ENCODE data around the gene MUSTN1.

MUSTN1 gene

GRCh38 chr3:52791928-52792327 lies 42.9 kb downstream of the MUSTN1 start:
- H3K9me2 ChIP-seq (ENCODE audit: low read depth, low read length): no peaks in the 10 kb centered on the region
- no peaks in the 10 kb centered on the region; the same call in 1 of the 2 replicates for H3K27me3 ChIP-seq (ENCODE audit: insufficient read depth, low read length)
- no peaks in the 10 kb centered on the region for H3K9me3 ChIP-seq (ENCODE audit: low read length)
- H3K36me3 ChIP-seq (ENCODE audit: insufficient read depth, low read length): no peaks in the 10 kb centered on the region
- H3K9ac ChIP-seq (ENCODE audit: low read length): no peak overlapping the region
- no peak overlapping the region for H3K27ac ChIP-seq (ENCODE audit: low read depth, low read length, poor library complexity, severe bottlenecking)
- no peaks in the 10 kb centered on the region for H3K79me2 ChIP-seq (ENCODE audit: insufficient read depth, low read length)
- no peaks in the 10 kb centered on the region for H4K20me1 ChIP-seq (ENCODE audit: insufficient read depth, low read length)
- no peak overlapping the region for H3K4me2 ChIP-seq (ENCODE audit: low read length)
- TF ChIP-seq EZH2 (IDR thresholded peaks at IDR 0.05; ENCODE audit: borderline replicate concordance, low read length) (no peak), CTCF (IDR thresholded peaks at IDR 0.05; ENCODE audit: low read length) (no peak)
- H2AFZ ChIP-seq (ENCODE audit: low read length): no peak overlapping the region
- H3F3A ChIP-seq (ENCODE audit: insufficient read depth, low read length): no peaks in the 10 kb centered on the region
- H3K4me3 ChIP-seq (ENCODE audit: low read depth, low read length, poor library complexity, severe bottlenecking): no peak overlapping the region
- H3K4me1 ChIP-seq (ENCODE audit: insufficient read depth, low read length, severe bottlenecking): no peaks in the 10 kb centered on the region

- no peak overlapping the region for H3K9ac ChIP-seq (ENCODE audit: low read length)
- H3K79me2 ChIP-seq (ENCODE audit: insufficient read depth, low read length): no peaks in the 10 kb centered on the region
- H3K4me1 ChIP-seq (ENCODE audit: insufficient read depth, low read length, severe bottlenecking): no peaks in the 10 kb centered on the region
- H3F3A ChIP-seq (ENCODE audit: insufficient read depth, low read length): no peaks in the 10 kb centered on the region
- no peak overlapping the region for H3K4me3 ChIP-seq (ENCODE audit: low read depth, low read length, poor library complexity, severe bottlenecking)
- H3K9me2 ChIP-seq (ENCODE audit: low read depth, low read length): no peaks in the 10 kb centered on the region
- no peak overlapping the region for H3K27ac ChIP-seq (ENCODE audit: low read depth, low read length, poor library complexity, severe bottlenecking)
- H3K4me2 ChIP-seq (ENCODE audit: low read length): no peak overlapping the region
- H3K27me3 ChIP-seq (ENCODE audit: insufficient read depth, low read length): no peaks in the 10 kb centered on the region; the same call in 1 of the 2 replicates
- no peak for TF ChIP-seq EZH2 (IDR thresholded peaks at IDR 0.05; ENCODE audit: borderline replicate concordance, low read length)
- TF ChIP-seq CTCF (IDR thresholded peaks at IDR 0.05; ENCODE audit: low read length): no peak
- no peak overlapping the region for H2AFZ ChIP-seq (ENCODE audit: low read length)
- no peaks in the 10 kb centered on the region for H3K9me3 ChIP-seq (ENCODE audit: low read length)
- no peaks in the 10 kb centered on the region for H4K20me1 ChIP-seq (ENCODE audit: insufficient read depth, low read length)
- no peaks in the 10 kb centered on the region for H3K36me3 ChIP-seq (ENCODE audit: insufficient read depth, low read length)
Measured at GRCh38 chr3:52791366-52791765, 43.5 kb downstream of the MUSTN1 start.

GRCh38 chr3:52790741-52791140 lies 44.1 kb downstream of the MUSTN1 start:
- Histone ChIP-seq H3K9me3 (ENCODE audit: low read length) (no peaks in the 10 kb centered on the region), H4K20me1 (ENCODE audit: insufficient read depth, low read length) (no peaks in the 10 kb centered on the region), H3K27ac (ENCODE audit: low read depth, low read length, poor library complexity, severe bottlenecking) (no peak overlapping the region), H3F3A (ENCODE audit: insufficient read depth, low read length) (no peaks in the 10 kb centered on the region), H3K9me2 (ENCODE audit: low read depth, low read length) (no peaks in the 10 kb centered on the region), H3K4me1 (ENCODE audit: insufficient read depth, low read length, severe bottlenecking) (no peaks in the 10 kb centered on the region), H3K4me2 (ENCODE audit: low read length) (no peak overlapping the region), H2AFZ (ENCODE audit: low read length) (no peak overlapping the region), H3K27me3 (ENCODE audit: insufficient read depth, low read length) (no peaks in the 10 kb centered on the region), H3K4me3 (ENCODE audit: low read depth, low read length, poor library complexity, severe bottlenecking) (no peak overlapping the region), H3K9ac (ENCODE audit: low read length) (no peak overlapping the region), H3K36me3 (ENCODE audit: insufficient read depth, low read length) (no peaks in the 10 kb centered on the region), H3K79me2 (ENCODE audit: insufficient read depth, low read length) (no peaks in the 10 kb centered on the region)
- TF ChIP-seq CTCF (IDR thresholded peaks at IDR 0.05; ENCODE audit: low read length): no peak
- no peak for TF ChIP-seq EZH2 (IDR thresholded peaks at IDR 0.05; ENCODE audit: borderline replicate concordance, low read length)
